A673 (cell line): ENCODE results near the gene SUMF1.

Experiments used
- CTCF ChIP-seq: fragments of 300-800, 200-600 bp; sonication (generic); conservative IDR thresholded peaks from 2 replicates; pipeline ENCODE4 v1.5.1; 2017; ENCODE audit warnings: low read depth, mild to moderate bottlenecking, antibody characterized with exemption, low read length, moderate library complexity, mixed read lengths
- EZH2 ChIP-seq: fragments of 200-600 bp; sonication (generic); IDR thresholded peaks from 2 replicates; pipeline ENCODE4 v1.6.1; 2017; ENCODE audit warnings: borderline replicate concordance, low read depth, mild to moderate bottlenecking, mixed read lengths, antibody characterized with exemption, low read length; ENCODE audit not compliant: poor library complexity, severe bottlenecking

- TF ChIP-seq CTCF (no peak), EZH2 (no peak)
Measured at GRCh38 chr3:4416961-4417360, 50.1 kb downstream of the SUMF1 start.
